Measurements from ENCODE around the gene MGLL. TPM values are rescaled to one million over a fixed set of nuclear protein-coding genes. Genes with fewer than 3 reads are reported as not detected.

The MGLL gene
- total and polyA plus RNA-seq, 9 of the 15 experiments (the other 6 are each of a cell fraction or from before 2014, with no cell fraction given), result 0.12 to 0.32 (median 0.18) TPM; not detected in 6

DNA sequence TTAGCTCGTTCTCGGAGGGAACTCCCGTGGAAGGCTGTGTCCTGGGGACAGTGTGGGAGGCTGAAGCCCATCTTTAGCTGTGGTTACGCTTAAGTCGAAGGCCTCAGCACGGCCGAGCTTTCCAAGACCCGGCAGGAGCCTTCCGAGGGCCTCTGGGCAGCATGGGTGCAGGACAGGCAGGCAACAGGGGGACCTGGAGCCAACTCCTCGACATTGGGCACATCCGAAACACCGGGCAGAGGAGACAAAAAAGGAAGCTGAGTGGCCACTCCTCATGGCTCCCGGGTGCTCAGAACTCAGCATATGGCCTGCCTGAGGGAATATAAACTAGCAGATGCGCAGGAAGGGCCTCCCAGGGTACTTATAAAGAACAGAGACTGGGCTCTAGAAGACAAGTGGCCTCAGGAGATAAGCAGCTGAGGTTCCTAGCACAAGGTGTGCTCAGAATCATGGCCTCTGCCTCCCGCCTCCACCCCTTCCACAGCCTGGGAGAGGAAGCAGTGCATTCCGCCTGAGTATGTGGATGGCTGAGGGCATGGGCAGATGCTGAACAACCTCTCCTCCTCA is 115.4 kb downstream of the MGLL start (continued):
- TF ChIP-seq, protein P1, sequence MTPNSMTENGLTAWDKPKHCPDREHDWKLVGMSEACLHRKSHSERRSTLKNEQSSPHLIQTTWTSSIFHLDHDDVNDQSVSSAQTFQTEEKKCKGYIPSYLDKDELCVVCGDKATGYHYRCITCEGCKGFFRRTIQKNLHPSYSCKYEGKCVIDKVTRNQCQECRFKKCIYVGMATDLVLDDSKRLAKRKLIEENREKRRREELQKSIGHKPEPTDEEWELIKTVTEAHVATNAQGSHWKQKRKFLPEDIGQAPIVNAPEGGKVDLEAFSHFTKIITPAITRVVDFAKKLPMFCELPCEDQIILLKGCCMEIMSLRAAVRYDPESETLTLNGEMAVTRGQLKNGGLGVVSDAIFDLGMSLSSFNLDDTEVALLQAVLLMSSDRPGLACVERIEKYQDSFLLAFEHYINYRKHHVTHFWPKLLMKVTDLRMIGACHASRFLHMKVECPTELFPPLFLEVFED (CRISPR knock-in tag; conservative IDR thresholded peaks at IDR 0.05), result no peak
- TF ChIP-seq CBFA2T2 (conservative IDR thresholded peaks at IDR 0.05) (peak; percentile 73), TAL1 (IDR thresholded peaks at IDR 0.05) (peak; percentile 63; the same call in 1 of the 2 replicates), HNRNPUL1 (IDR thresholded peaks at IDR 0.05; ENCODE audit: low read length) (no peak), DIDO1 (tag; IDR thresholded peaks at IDR 0.05; ENCODE audit: low read depth) (no peak), MYNN (IDR thresholded peaks at IDR 0.05) (no peak), MYNN (CRISPR knock-in tag; IDR thresholded peaks at IDR 0.05) (no peak), NCOA4 (IDR thresholded peaks at IDR 0.05; ENCODE audit: partially characterized antibody) (no peak), ZC3H8 (IDR thresholded peaks at IDR 0.05) (no peak), ZNF184 (CRISPR knock-in tag; IDR thresholded peaks at IDR 0.05) (no peak), CBFA2T3 (IDR thresholded peaks at IDR 0.05) (peak; percentile 85), POLR3G (IDR thresholded peaks at IDR 0.05; ENCODE audit: extremely low read depth, insufficient read length, insufficient replicate concordance) (no peak), TEAD4 (IDR thresholded peaks at IDR 0.05; ENCODE audit: low read length) (peak; percentile 60; the same call in 1 of the 2 replicates), TEAD4 (CRISPR knock-in tag; IDR thresholded peaks at IDR 0.05; ENCODE audit: borderline replicate concordance) (no peak), TOE1 (IDR thresholded peaks at IDR 0.05; ENCODE audit: borderline replicate concordance) (no peak), TOE1 (CRISPR knock-in tag; IDR thresholded peaks at IDR 0.05; ENCODE audit: borderline replicate concordance, low read depth) (no peak), BACH1 (tag; IDR thresholded peaks at IDR 0.05) (no peak), ZNF354B (CRISPR knock-in tag; IDR thresholded peaks at IDR 0.05) (no peak), YY1 (IDR thresholded peaks at IDR 0.05; ENCODE audit: borderline replicate concordance in 1 of 3, control insufficient read depth in 1 of 3, extremely low read depth in 1 of 3, insufficient read depth in 3 of 3, insufficient read length in 1 of 3, insufficient replicate concordance in 2 of 3, low read depth in 1 of 3, low read length in 2 of 3) (peak in 1 of 3 experiments; percentile 42), NCOR1 (IDR thresholded peaks at IDR 0.05) (peak; percentile 50; the same call in 1 of the 2 replicates), TCF3 (CRISPR knock-in tag; IDR thresholded peaks at IDR 0.05) (peak; percentile 78)
- TF ChIP-seq, protein P2, sequence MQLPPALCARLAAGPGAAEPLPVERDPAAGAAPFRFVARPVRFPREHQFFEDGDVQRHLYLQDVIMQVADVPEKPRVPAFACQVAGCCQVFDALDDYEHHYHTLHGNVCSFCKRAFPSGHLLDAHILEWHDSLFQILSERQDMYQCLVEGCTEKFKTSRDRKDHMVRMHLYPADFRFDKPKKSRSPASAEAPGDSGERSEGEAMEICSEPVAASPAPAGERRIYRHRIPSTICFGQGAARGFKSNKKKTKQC (CRISPR knock-in tag; IDR thresholded peaks at IDR 0.05), result no peak
- TF ChIP-seq, protein P3, sequence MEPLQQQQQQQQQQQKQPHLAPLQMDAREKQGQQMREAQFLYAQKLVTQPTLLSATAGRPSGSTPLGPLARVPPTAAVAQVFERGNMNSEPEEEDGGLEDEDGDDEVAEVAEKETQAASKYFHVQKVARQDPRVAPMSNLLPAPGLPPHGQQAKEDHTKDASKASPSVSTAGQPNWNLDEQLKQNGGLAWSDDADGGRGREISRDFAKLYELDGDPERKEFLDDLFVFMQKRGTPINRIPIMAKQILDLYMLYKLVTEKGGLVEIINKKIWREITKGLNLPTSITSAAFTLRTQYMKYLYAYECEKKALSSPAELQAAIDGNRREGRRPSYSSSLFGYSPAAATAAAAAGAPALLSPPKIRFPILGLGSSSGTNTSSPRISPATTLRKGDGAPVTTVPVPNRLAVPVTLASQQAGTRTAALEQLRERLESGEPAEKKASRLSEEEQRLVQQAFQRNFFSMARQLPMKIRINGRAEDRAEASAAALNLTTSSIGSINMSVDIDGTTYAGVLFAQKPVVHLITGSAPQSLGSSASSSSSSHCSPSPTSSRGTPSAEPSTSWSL (CRISPR knock-in tag; IDR thresholded peaks at IDR 0.05; ENCODE audit: borderline replicate concordance), result no peak
- TF ChIP-seq, protein P4, sequence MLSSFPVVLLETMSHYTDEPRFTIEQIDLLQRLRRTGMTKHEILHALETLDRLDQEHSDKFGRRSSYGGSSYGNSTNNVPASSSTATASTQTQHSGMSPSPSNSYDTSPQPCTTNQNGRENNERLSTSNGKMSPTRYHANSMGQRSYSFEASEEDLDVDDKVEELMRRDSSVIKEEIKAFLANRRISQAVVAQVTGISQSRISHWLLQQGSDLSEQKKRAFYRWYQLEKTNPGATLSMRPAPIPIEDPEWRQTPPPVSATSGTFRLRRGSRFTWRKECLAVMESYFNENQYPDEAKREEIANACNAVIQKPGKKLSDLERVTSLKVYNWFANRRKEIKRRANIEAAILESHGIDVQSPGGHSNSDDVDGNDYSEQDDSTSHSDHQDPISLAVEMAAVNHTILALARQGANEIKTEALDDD (IDR thresholded peaks at IDR 0.05), result no peak
- TF ChIP-seq, protein P5, sequence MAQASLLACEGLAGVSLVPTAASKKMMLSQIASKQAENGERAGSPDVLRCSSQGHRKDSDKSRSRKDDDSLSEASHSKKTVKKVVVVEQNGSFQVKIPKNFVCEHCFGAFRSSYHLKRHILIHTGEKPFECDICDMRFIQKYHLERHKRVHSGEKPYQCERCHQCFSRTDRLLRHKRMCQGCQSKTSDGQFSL (CRISPR knock-in tag; IDR thresholded peaks at IDR 0.05), result no peak
- TF ChIP-seq, protein P5 (tag; IDR thresholded peaks at IDR 0.05), result no peak
